ENCODE results near the gene FNDC3B. TPM values are rescaled to one million over a fixed set of nuclear protein-coding genes. Genes with fewer than 3 reads are reported as not detected.

The FNDC3B gene
- total RNA-seq, 1 donor from 2014 or later: 54.9 TPM

- no peak for TF ChIP-seq CTCF (IDR thresholded peaks at IDR 0.05)
- H3K9me3 ChIP-seq: no peaks in the 10 kb centered on the region
- H3K27ac ChIP-seq: no peak overlapping the region
- no peaks in the 10 kb centered on the region for H3K27me3 ChIP-seq
- DNase-seq (ENCODE audit: low spot score in 2 of 2): no peak
- peaks cover 0 to 20% of the 10 kb centered on the region in 2 donors for H3K4me1 ChIP-seq
- intact Hi-C loops (cut with DNase I): no loop called here
- peaks cover 0 to 6% of the 10 kb centered on the region in 2 donors for H3K36me3 ChIP-seq
- H3K4me3 ChIP-seq: no peak overlapping the region
These were observed 204.6 kb downstream of the FNDC3B start for GRCh38 chr3:172244011-172244410.

GRCh38 chr3:172245241-172245640, 205.9 kb downstream of the FNDC3B start:
- no peaks in the 10 kb centered on the region for H3K27me3 ChIP-seq
- peaks cover 0 to 25% of the 10 kb centered on the region in 2 donors for H3K4me1 ChIP-seq
- H3K4me3 ChIP-seq: no peak overlapping the region
- TF ChIP-seq CTCF (IDR thresholded peaks at IDR 0.05): no peak
- no peaks in the 10 kb centered on the region for H3K9me3 ChIP-seq
- intact Hi-C loops (cut with DNase I): no loop called here
- no peak for DNase-seq (ENCODE audit: low spot score in 2 of 2)
- H3K27ac ChIP-seq: no peak overlapping the region
- peaks cover 0 to 6% of the 10 kb centered on the region in 2 donors for H3K36me3 ChIP-seq

- intact Hi-C loops (cut with DNase I): no loop called here
- DNase-seq (ENCODE audit: low spot score in 2 of 2): no peak
- H3K27me3 ChIP-seq: no peaks in the 10 kb centered on the region
These were observed 206.9 kb downstream of the FNDC3B start for GRCh38 chr3:172246107-172246844.

GRCh38 chr3:172247525-172248274, 208.3 kb downstream of the FNDC3B start:
- no peaks in the 10 kb centered on the region for H3K27me3 ChIP-seq
- peaks cover 2 to 7% of the 10 kb centered on the region in 2 donors for H3K36me3 ChIP-seq
- intact Hi-C loops (cut with DNase I): no loop called here
- H3K9me3 ChIP-seq: no peaks in the 10 kb centered on the region
- TF ChIP-seq CTCF (IDR thresholded peaks at IDR 0.05): no peak
- DNase-seq (ENCODE audit: low spot score in 2 of 2): no peak
- no peak overlapping the region for H3K4me3 ChIP-seq
- peak overlapping the region; percentile 22 to 67 for H3K27ac ChIP-seq
- peaks cover 0 to 25% of the 10 kb centered on the region in 2 donors for H3K4me1 ChIP-seq

More at GRCh38 chr3:172246107-172246844, 206.9 kb downstream of the FNDC3B start:
- Histone ChIP-seq H3K27ac (peak overlapping the region; percentile 60 to 67), H3K36me3 (peaks cover 2 to 3% of the 10 kb centered on the region in 2 donors), H3K4me3 (no peak overlapping the region), H3K9me3 (no peaks in the 10 kb centered on the region), H3K4me1 (peaks cover 0 to 25% of the 10 kb centered on the region in 2 donors)
- no peak for TF ChIP-seq CTCF (IDR thresholded peaks at IDR 0.05)

- intact Hi-C loops (cut with DNase I): no loop called here
These were observed 209.7 kb downstream of the FNDC3B start for GRCh38 chr3:172249039-172249438.

More at GRCh38 chr3:172249039-172249438, 209.7 kb downstream of the FNDC3B start:
- H3K9me3 ChIP-seq: no peaks in the 10 kb centered on the region
- no peaks in the 10 kb centered on the region for H3K27me3 ChIP-seq
- H3K4me3 ChIP-seq: no peak overlapping the region
- H3K4me1 ChIP-seq: peaks cover 0 to 25% of the 10 kb centered on the region in 2 donors
- TF ChIP-seq CTCF (IDR thresholded peaks at IDR 0.05): no peak
- no peak for DNase-seq (ENCODE audit: low spot score in 2 of 2)
- no peak overlapping the region for H3K27ac ChIP-seq
- peaks cover 2 to 7% of the 10 kb centered on the region in 2 donors for H3K36me3 ChIP-seq

Data from ascending aorta (tissue), 2 donors.